T-helper 17 cell (primary cell): ENCODE data around the gene GP2. TPM values are rescaled to one million over a fixed set of nuclear protein-coding genes. Genes with fewer than 3 reads are reported as not detected.
"Not testable (repeated sequence)": the region's sequence is repeated elsewhere in the genome, so short reads cannot be mapped to it uniquely, and the experiment has no call there.

Experiments used
- ATAC-seq: fragments of 150-1000 bp; cut with Tn5 transposase; 2 replicates; pipeline ENCODE4 v1.10.0; 2021; ENCODE audit warnings: mild to moderate bottlenecking, moderate library complexity
- DNase-seq, 3 donors: peaks; one replicate each; pipeline versions ENCODE4 v3.0.0 to v3.0.0-alpha.2; 2020 to 2021
- H3K9me3 ChIP-seq: one replicate; pipeline ENCODE4 v1.7.0; 2013; ENCODE audit warnings: low read length, mild to moderate bottlenecking; ENCODE audit not compliant: control insufficient read depth, poor library complexity, severe bottlenecking
- H3K27ac Mint-ChIP-seq: one replicate; pipeline ENCODE4 v1.8.0; 2022; ENCODE audit warnings: mild to moderate bottlenecking, moderate library complexity, mixed read lengths
- H3K27me3 Mint-ChIP-seq: one replicate; pipeline ENCODE4 v1.8.0; 2022; ENCODE audit warnings: mixed read lengths
- H3K36me3 Mint-ChIP-seq: one replicate; pipeline ENCODE4 v1.8.0; 2022; ENCODE audit warnings: low read depth, mixed read lengths
- H3K4me1 Mint-ChIP-seq: one replicate; pipeline ENCODE4 v1.8.0; 2022; ENCODE audit warnings: mild to moderate bottlenecking, mixed read lengths
- H3K4me3 Mint-ChIP-seq: one replicate; pipeline ENCODE4 v1.8.0; 2022; ENCODE audit warnings: mild to moderate bottlenecking, moderate library complexity, mixed read lengths
- total RNA-seq, 4 donors: library from RNA in 2 of 4; stranded (reverse) in 2 of 4; gene quantifications; one replicate each; pipeline ENCODE4 v1.2.3 and lab custom pipeline; 2022 to 2026

GP2 gene
- total RNA-seq, 2 donors from 2014 or later, result not detected

GRCh38 chr16:20344611-20345010 lies 17.3 kb upstream of the GP2 start:
- no peaks in the 10 kb centered on the region for H3K27me3 Mint-ChIP-seq
- no peak overlapping the region for H3K4me3 Mint-ChIP-seq
- DNase-seq, result no peak
- no peaks in the 10 kb centered on the region for H3K36me3 Mint-ChIP-seq
- H3K9me3 ChIP-seq, result no peaks in the 10 kb centered on the region
- no peaks in the 10 kb centered on the region for H3K4me1 Mint-ChIP-seq
- no peak overlapping the region for H3K27ac Mint-ChIP-seq
- no peak for ATAC-seq

GRCh38 chr16:20339744-20340143 lies 12.4 kb upstream of the GP2 start:
- H3K27me3 Mint-ChIP-seq, result peaks cover 18% of the 10 kb centered on the region
- H3K4me3 Mint-ChIP-seq, result no peak overlapping the region
- DNase-seq (no peak), ATAC-seq (no peak)
- no peaks in the 10 kb centered on the region for H3K4me1 Mint-ChIP-seq
- H3K36me3 Mint-ChIP-seq, result no peaks in the 10 kb centered on the region
- H3K9me3 ChIP-seq, result no peaks in the 10 kb centered on the region
- H3K27ac Mint-ChIP-seq, result no peak overlapping the region

- DNase-seq, result no peak
- Mint-ChIP-seq H3K36me3 (no peaks in the 10 kb centered on the region), H3K27ac (no peak overlapping the region), H3K27me3 (peaks cover 32% of the 10 kb centered on the region), H3K4me1 (no peaks in the 10 kb centered on the region), H3K4me3 (no peak overlapping the region)
- ATAC-seq, result no peak
- no peaks in the 10 kb centered on the region for H3K9me3 ChIP-seq
Measured at GRCh38 chr16:20336955-20337354, 9.6 kb upstream of the GP2 start.

GRCh38 chr16:20334396-20334795 lies 7.1 kb upstream of the GP2 start:
- H3K9me3 ChIP-seq, result no peaks in the 10 kb centered on the region
- H3K27me3 Mint-ChIP-seq, result peaks cover 32% of the 10 kb centered on the region
- H3K4me3 Mint-ChIP-seq, result no peak overlapping the region
- no peaks in the 10 kb centered on the region for H3K36me3 Mint-ChIP-seq
- ATAC-seq (no peak), DNase-seq (no peak)
- H3K4me1 Mint-ChIP-seq, result no peaks in the 10 kb centered on the region
- no peak overlapping the region for H3K27ac Mint-ChIP-seq

- no peak for ATAC-seq
- Mint-ChIP-seq H3K36me3 (no peaks in the 10 kb centered on the region), H3K4me1 (no peaks in the 10 kb centered on the region), H3K27ac (no peak overlapping the region), H3K4me3 (no peak overlapping the region), H3K27me3 (peaks cover 32% of the 10 kb centered on the region)
- DNase-seq, result no peak
- H3K9me3 ChIP-seq, result no peaks in the 10 kb centered on the region
Measured at GRCh38 chr16:20333120-20333519, 5.8 kb upstream of the GP2 start.

- ATAC-seq (no peak), DNase-seq (no peak)
- Mint-ChIP-seq H3K27me3 (peaks cover 32% of the 10 kb centered on the region), H3K4me1 (no peaks in the 10 kb centered on the region), H3K27ac (no peak overlapping the region), H3K4me3 (no peak overlapping the region), H3K36me3 (no peaks in the 10 kb centered on the region)
- H3K9me3 ChIP-seq, result no peaks in the 10 kb centered on the region
Measured at GRCh38 chr16:20332411-20332810, 5.1 kb upstream of the GP2 start.

- no peak overlapping the region for H3K27ac Mint-ChIP-seq
- H3K9me3 ChIP-seq, result no peaks in the 10 kb centered on the region
- H3K4me3 Mint-ChIP-seq, result no peak overlapping the region
- no peak for ATAC-seq
- no peaks in the 10 kb centered on the region for H3K36me3 Mint-ChIP-seq
- DNase-seq, result no peak
- peaks cover 32% of the 10 kb centered on the region for H3K27me3 Mint-ChIP-seq
- H3K4me1 Mint-ChIP-seq, result no peaks in the 10 kb centered on the region
Measured at GRCh38 chr16:20331635-20332034, 4.3 kb upstream of the GP2 start.

GRCh38 chr16:20329392-20330138 lies 2.3 kb upstream of the GP2 start:
- Mint-ChIP-seq H3K36me3 (no peaks in the 10 kb centered on the region), H3K4me3 (no peak overlapping the region), H3K27ac (no peak overlapping the region), H3K4me1 (no peaks in the 10 kb centered on the region), H3K27me3 (peaks cover 12% of the 10 kb centered on the region)
- no peaks in the 10 kb centered on the region for H3K9me3 ChIP-seq
- ATAC-seq, result no peak
- no peak for DNase-seq

GRCh38 chr16:20326321-20326720 lies 992 bp downstream of the GP2 start:
- Mint-ChIP-seq H3K4me3 (no peak overlapping the region), H3K27ac (no peak overlapping the region), H3K36me3 (no peaks in the 10 kb centered on the region), H3K27me3 (no peaks in the 10 kb centered on the region), H3K4me1 (no peaks in the 10 kb centered on the region)
- DNase-seq, result no peak
- no peak for ATAC-seq
- no peaks in the 10 kb centered on the region for H3K9me3 ChIP-seq

- H3K4me3 Mint-ChIP-seq, result no peak overlapping the region
- ATAC-seq (no peak), DNase-seq (no peak)
- no peaks in the 10 kb centered on the region for H3K27me3 Mint-ChIP-seq
- H3K9me3 ChIP-seq, result no peaks in the 10 kb centered on the region
- H3K4me1 Mint-ChIP-seq, result no peaks in the 10 kb centered on the region
- H3K36me3 Mint-ChIP-seq, result no peaks in the 10 kb centered on the region
- H3K27ac Mint-ChIP-seq, result no peak overlapping the region
Measured at GRCh38 chr16:20325005-20325404, 2.3 kb downstream of the GP2 start.

GRCh38 chr16:20323591-20324117 lies 3.7 kb downstream of the GP2 start:
- no peaks in the 10 kb centered on the region for H3K4me1 Mint-ChIP-seq
- H3K4me3 Mint-ChIP-seq, result no peak overlapping the region
- ATAC-seq, result no peak
- no peaks in the 10 kb centered on the region for H3K9me3 ChIP-seq
- H3K36me3 Mint-ChIP-seq, result no peaks in the 10 kb centered on the region
- H3K27me3 Mint-ChIP-seq, result no peaks in the 10 kb centered on the region
- no peak for DNase-seq
- H3K27ac Mint-ChIP-seq, result no peak overlapping the region

- no peaks in the 10 kb centered on the region for H3K36me3 Mint-ChIP-seq
- H3K27me3 Mint-ChIP-seq, result peaks cover 6% of the 10 kb centered on the region
- no peaks in the 10 kb centered on the region for H3K9me3 ChIP-seq
- H3K4me3 Mint-ChIP-seq, result no peak overlapping the region
- DNase-seq, result no peak
- no peak overlapping the region for H3K27ac Mint-ChIP-seq
- H3K4me1 Mint-ChIP-seq, result no peaks in the 10 kb centered on the region
- no peak for ATAC-seq
Measured at GRCh38 chr16:20322696-20323095, 4.6 kb downstream of the GP2 start.

GRCh38 chr16:20321671-20322070 lies 5.6 kb downstream of the GP2 start:
- Mint-ChIP-seq H3K27ac (no peak overlapping the region), H3K36me3 (peaks cover under 1% of the 10 kb centered on the region), H3K4me3 (no peak overlapping the region), H3K4me1 (no peaks in the 10 kb centered on the region), H3K27me3 (peaks cover 7% of the 10 kb centered on the region)
- ATAC-seq (no peak), DNase-seq (no peak)
- no peaks in the 10 kb centered on the region for H3K9me3 ChIP-seq

GRCh38 chr16:20321051-20321450 lies 6.3 kb downstream of the GP2 start:
- H3K36me3 Mint-ChIP-seq, H3K9me3 ChIP-seq, ATAC-seq, H3K4me1 Mint-ChIP-seq, H3K27ac Mint-ChIP-seq, H3K27me3 Mint-ChIP-seq, DNase-seq, H3K4me3 Mint-ChIP-seq: not testable (repeated sequence)
